H1 (cell line): ENCODE results near the gene SLC25A22. TPM values are rescaled to one million over a fixed set of nuclear protein-coding genes. Genes with fewer than 3 reads are reported as not detected.

ENCODE experiments used
- CREB1 ChIP-seq: IDR thresholded peaks from 2 replicates; pipeline ENCODE4 v1.6.1; 2012; ENCODE audit warnings: inconsistent platforms
- CTBP2 ChIP-seq: IDR thresholded peaks from 2 replicates; pipeline ENCODE4 v1.7.0; 2011; ENCODE audit warnings: borderline replicate concordance, mild to moderate bottlenecking, moderate library complexity, mixed read lengths, low read length; ENCODE audit not compliant: insufficient read depth, insufficient read length
- EGR1 ChIP-seq: IDR thresholded peaks from 2 replicates; pipeline ENCODE4 v1.6.1; 2011; ENCODE audit warnings: low read depth, low read length, borderline replicate concordance
- EZH2 ChIP-seq: fragments of 200-600 bp; sonication (generic); IDR thresholded peaks from 2 replicates; pipeline ENCODE4 v1.7.1; 2012; ENCODE audit warnings: low read depth, mild to moderate bottlenecking, moderate library complexity, low read length, inconsistent platforms; ENCODE audit not compliant: severe bottlenecking
- JUN ChIP-seq: IDR thresholded peaks from 2 replicates; pipeline ENCODE4 v1.6.1; 2011; ENCODE audit warnings: low read depth, mild to moderate bottlenecking, improper control_type of control experiment, low read length
- JUND ChIP-seq: IDR thresholded peaks from 2 replicates; pipeline ENCODE4 v1.6.1; 2011; ENCODE audit warnings: mild to moderate bottlenecking, improper control_type of control experiment, low read length
- SIN3A ChIP-seq, 2 experiments: IDR thresholded peaks in 1 of 2; conservative IDR thresholded peaks in 1 of 2; 2 replicates each; pipeline ENCODE4 v1.6.1; 2011 to 2012; ENCODE audit warnings: low read length in 2 of 2, improper control_type of control experiment in 1 of 2, low read depth in 1 of 2, mild to moderate bottlenecking in 1 of 2
- SIRT6 ChIP-seq: IDR thresholded peaks from one replicate; pipeline ENCODE4 v1.7.1; 2012; ENCODE audit warnings: low read length, inconsistent platforms
- SRF ChIP-seq: IDR thresholded peaks from 2 replicates; pipeline ENCODE4 v1.6.1; 2011; ENCODE audit warnings: mild to moderate bottlenecking, low read depth, low read length, moderate library complexity
- polyA plus RNA-seq, 7 experiments: library from polyadenylated mRNA; depleted of rRNA in 3 of 7; stranded (reverse) in 5 of 7; unstranded in 2 of 7; fragments of >200 nt in 5 of 7; fragments of 200-250 nt in 2 of 7; gene quantifications; 1 replicate in 5 of 7; 2 replicates in 1 of 7; 4 replicates in 1 of 7; pipeline versions ENCODE4 v1.2.1 to v1.2.3, GENCODE V29; 2011 to 2013; ENCODE audit warnings: missing spikeins in 2 of 7, mixed read lengths in 2 of 7
- total RNA-seq: library from RNA; stranded (reverse); fragmentation: NEBNext Ultra II Directional; extraction: Animal tissue kit (Norgen Biotek cat#: 25700); gene quantifications from 2 replicates; pipeline ENCODE4 v1.2.1, GENCODE V29; 2021

The SLC25A22 gene
- total and polyA plus RNA-seq, 2 of the 8 experiments (the other 6 are each of a cell fraction or from before 2014, with no cell fraction given) = 31.5 to 48.0 TPM

- TF ChIP-seq SIN3A (conservative IDR thresholded peaks at IDR 0.05 in 1 of 2, IDR thresholded peaks at IDR 0.05 in 1 of 2; ENCODE audit: low read depth in 1 of 2, low read length in 2 of 2) (no peak), CREB1 (no peak), SRF (no peak), JUND (no peak), EZH2 (no peak), JUN (no peak), SIRT6 (no peak), EGR1 (no peak), CTBP2 (no peak)
Observed at GRCh38 chr11:791658-792534, 6.2 kb downstream of the SLC25A22 start (continued).
